GM23338 (cell line): Measurements from ENCODE around the gene SMYD3. TPM values are rescaled to one million over a fixed set of nuclear protein-coding genes. Genes with fewer than 3 reads are reported as not detected.

Experiments used
- ATAC-seq: fragments of 200-7000 bp; cut with Tn5 transposase; 3 replicates; pipeline ENCODE4 v1.9.1; 2020
- DNase-seq: peaks from one replicate; pipeline ENCODE4 v3.0.0-alpha.2; 2015; ENCODE audit warnings: low spot score
- H2AFZ ChIP-seq: fragments of 200-600 bp; sonication (generic); 2 replicates; pipeline ENCODE4 v1.8.0; 2016; ENCODE audit warnings: antibody characterized with exemption, mild to moderate bottlenecking, moderate library complexity
- H3F3A ChIP-seq: fragments of 200-600 bp; sonication (generic); replicated peaks from 2 replicates; pipeline ENCODE4 v1.8.0; 2017; ENCODE audit warnings: antibody characterized with exemption, mixed run types, low read depth
- H3K27ac ChIP-seq: fragments of 200-600 bp; sonication (generic); 2 replicates; pipeline ENCODE4 v1.6.1; 2016; ENCODE audit warnings: low read depth
- H3K27me3 ChIP-seq: fragments of 200-600 bp; sonication (generic); 2 replicates; pipeline ENCODE4 v1.8.0; 2016; ENCODE audit warnings: mild to moderate bottlenecking, mixed run types, moderate library complexity; ENCODE audit not compliant: insufficient read depth
- H3K36me3 ChIP-seq: fragments of 200-600 bp; sonication (generic); 2 replicates; pipeline ENCODE4 v1.8.0; 2016; ENCODE audit warnings: mild to moderate bottlenecking; ENCODE audit not compliant: insufficient read depth
- H3K4me1 ChIP-seq: fragments of 200-600 bp; sonication (generic); 2 replicates; pipeline ENCODE4 v1.8.0; 2016; ENCODE audit warnings: mild to moderate bottlenecking, moderate library complexity; ENCODE audit not compliant: insufficient read depth
- H3K4me2 ChIP-seq: fragments of 200-600 bp; sonication (generic); 2 replicates; pipeline ENCODE4 v1.7.1; 2017; ENCODE audit warnings: mixed run types
- H3K4me3 ChIP-seq: fragments of 200-600 bp; sonication (generic); 2 replicates; pipeline ENCODE4 v1.6.1; 2016; ENCODE audit warnings: mixed run types
- H3K79me2 ChIP-seq: fragments of 200-600 bp; sonication (generic); replicated peaks from 2 replicates; pipeline ENCODE4 v1.8.0; 2017; ENCODE audit warnings: mild to moderate bottlenecking; ENCODE audit not compliant: insufficient read depth
- H3K9me2 ChIP-seq: fragments of 200-600 bp; sonication (generic); 2 replicates; pipeline ENCODE4 v1.8.0; 2017; ENCODE audit not compliant: insufficient read depth
- H4K20me1 ChIP-seq: fragments of 200-600 bp; sonication (generic); replicated peaks from 2 replicates; pipeline ENCODE4 v1.8.0; 2017; ENCODE audit warnings: mild to moderate bottlenecking; ENCODE audit not compliant: insufficient read depth
- H3K27ac Mint-ChIP-seq: 2 replicates; pipeline ENCODE4 v1.8.0; 2020; ENCODE audit warnings: inconsistent platforms, mild to moderate bottlenecking, moderate library complexity, mixed read lengths
- H3K27me3 Mint-ChIP-seq: 3 replicates; pipeline ENCODE4 v1.8.0; 2022; ENCODE audit warnings: low read depth, mild to moderate bottlenecking, moderate library complexity, mixed read lengths, inconsistent platforms; ENCODE audit not compliant: insufficient read depth, poor library complexity
- H3K36me3 Mint-ChIP-seq: 3 replicates; pipeline ENCODE4 v1.8.0; 2021; ENCODE audit warnings: low read depth, mild to moderate bottlenecking, inconsistent platforms, moderate library complexity, mixed read lengths
- H3K4me1 Mint-ChIP-seq: 3 replicates; pipeline ENCODE4 v1.8.0; 2020; ENCODE audit warnings: mild to moderate bottlenecking, inconsistent platforms, mixed read lengths
- H3K4me3 Mint-ChIP-seq: 3 replicates; pipeline ENCODE4 v1.8.0; 2021; ENCODE audit warnings: moderate library complexity, mild to moderate bottlenecking, inconsistent platforms, mixed read lengths
- H3K9me3 Mint-ChIP-seq: 3 replicates; pipeline ENCODE4 v1.8.0; 2020; ENCODE audit warnings: moderate library complexity, mild to moderate bottlenecking, inconsistent platforms, mixed read lengths
- EZH2 ChIP-seq: fragments of 200-600 bp; sonication (generic); IDR thresholded peaks from one replicate; pipeline ENCODE4 v1.8.0; 2017; ENCODE audit warnings: antibody characterized with exemption, mild to moderate bottlenecking, low read depth; ENCODE audit not compliant: unreplicated experiment
- EZH2phosphoT487 ChIP-seq: fragments of 200-600 bp; sonication (generic); IDR thresholded peaks from one replicate; pipeline ENCODE4 v1.8.1; 2018; ENCODE audit warnings: antibody characterized with exemption; ENCODE audit not compliant: unreplicated experiment
- NANOG ChIP-seq: IDR thresholded peaks from 2 replicates; pipeline ENCODE4 v1.6.1; 2016; ENCODE audit warnings: antibody characterized with exemption, borderline replicate concordance
- POLR2AphosphoS5 ChIP-seq: IDR thresholded peaks from 2 replicates; pipeline ENCODE4 v1.6.1; 2016; ENCODE audit warnings: antibody characterized with exemption, low read depth
- STAT1 ChIP-seq: IDR thresholded peaks from one replicate; pipeline ENCODE4 v1.6.1; 2016; ENCODE audit warnings: antibody characterized with exemption; ENCODE audit not compliant: unreplicated experiment
- ZNF114 ChIP-seq: fragments of 250-450 bp; sonication (Bioruptor Pico); IDR thresholded peaks from 2 replicates; pipeline ENCODE4 v1.5.0; 2020; ENCODE audit warnings: mild to moderate bottlenecking, moderate library complexity
- ZNF331 ChIP-seq: fragments of 250-450 bp; sonication (Bioruptor Pico); IDR thresholded peaks from 2 replicates; pipeline ENCODE4 v1.5.0; 2020; ENCODE audit warnings: low read depth, mild to moderate bottlenecking, moderate library complexity
- polyA plus RNA-seq: library from polyadenylated mRNA; unstranded; fragments of >200 nt; fragmentation: Nextera tagmentation; extraction: Ambion mirVana; gene quantifications from 2 replicates; pipeline ENCODE4 v1.2.1, GENCODE V29; 2016
- total RNA-seq: library from RNA; depleted of rRNA; stranded (reverse); fragments of >200 nt; shearing (Covaris generic); gene quantifications from 2 replicates; pipeline ENCODE4 v1.2.3, GENCODE V29; 2014
- TF ChIP-seq, protein P1 (sequence below): IDR thresholded peaks from 2 replicates; pipeline ENCODE4 v1.6.1; 2016; ENCODE audit warnings: antibody characterized with exemption
- TF ChIP-seq, protein P2 (sequence below): IDR thresholded peaks from one replicate; pipeline ENCODE4 v1.6.1; 2018; ENCODE audit warnings: antibody characterized with exemption; ENCODE audit not compliant: unreplicated experiment
- TF ChIP-seq, protein P3 (sequence below): fragments of 250-450 bp; sonication (Bioruptor Pico); IDR thresholded peaks from 2 replicates; pipeline ENCODE4 v1.5.0; 2020; ENCODE audit warnings: mild to moderate bottlenecking, moderate library complexity

Gene SMYD3
- total and polyA plus RNA-seq, 2 experiments from 2014 or later: 31.8 to 34.4 TPM

DNA sequence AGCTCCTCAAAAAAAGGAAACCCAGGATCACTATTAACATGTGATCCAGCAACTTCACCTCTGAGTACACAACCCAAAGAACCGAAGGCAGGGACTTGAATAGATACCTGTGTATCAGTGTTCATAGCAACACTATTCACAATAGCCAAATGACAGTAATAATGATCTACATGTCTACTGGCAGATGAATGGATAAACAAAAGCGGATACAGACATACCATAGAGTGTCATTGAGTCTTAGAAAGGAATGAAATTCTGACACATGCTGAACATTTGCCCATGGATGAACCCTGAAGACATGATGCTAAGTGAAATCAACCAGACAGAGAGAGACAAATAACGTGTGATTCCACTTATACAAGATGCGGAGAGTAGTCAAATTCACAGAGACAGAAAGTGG, 788.1 kb downstream of the SMYD3 start:
- H3K9me2 ChIP-seq: peaks cover 13% of the 10 kb centered on the region; the same call in 1 of the 2 replicates
- no peaks in the 10 kb centered on the region for H3F3A ChIP-seq
- H3K4me3 Mint-ChIP-seq: no peak overlapping the region
- no peak overlapping the region for H3K4me2 ChIP-seq
- no peaks in the 10 kb centered on the region; the same call in 2 of the 3 replicates for H3K36me3 Mint-ChIP-seq
- H3K27ac Mint-ChIP-seq: no peak overlapping the region
- DNase-seq (no peak), ATAC-seq (no peak)
- no peaks in the 10 kb centered on the region for H3K4me1 ChIP-seq
- TF ChIP-seq POLR2AphosphoS5: no peak
- TF ChIP-seq ZNF114: no peak
- TF ChIP-seq NANOG: no peak
- TF ChIP-seq, protein P1, sequence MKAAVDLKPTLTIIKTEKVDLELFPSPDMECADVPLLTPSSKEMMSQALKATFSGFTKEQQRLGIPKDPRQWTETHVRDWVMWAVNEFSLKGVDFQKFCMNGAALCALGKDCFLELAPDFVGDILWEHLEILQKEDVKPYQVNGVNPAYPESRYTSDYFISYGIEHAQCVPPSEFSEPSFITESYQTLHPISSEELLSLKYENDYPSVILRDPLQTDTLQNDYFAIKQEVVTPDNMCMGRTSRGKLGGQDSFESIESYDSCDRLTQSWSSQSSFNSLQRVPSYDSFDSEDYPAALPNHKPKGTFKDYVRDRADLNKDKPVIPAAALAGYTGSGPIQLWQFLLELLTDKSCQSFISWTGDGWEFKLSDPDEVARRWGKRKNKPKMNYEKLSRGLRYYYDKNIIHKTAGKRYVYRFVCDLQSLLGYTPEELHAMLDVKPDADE: no peak
- no peak for TF ChIP-seq EZH2
- no peak for TF ChIP-seq ZNF331
- no peak for TF ChIP-seq STAT1
- no peak for TF ChIP-seq EZH2phosphoT487
- TF ChIP-seq, protein P2, sequence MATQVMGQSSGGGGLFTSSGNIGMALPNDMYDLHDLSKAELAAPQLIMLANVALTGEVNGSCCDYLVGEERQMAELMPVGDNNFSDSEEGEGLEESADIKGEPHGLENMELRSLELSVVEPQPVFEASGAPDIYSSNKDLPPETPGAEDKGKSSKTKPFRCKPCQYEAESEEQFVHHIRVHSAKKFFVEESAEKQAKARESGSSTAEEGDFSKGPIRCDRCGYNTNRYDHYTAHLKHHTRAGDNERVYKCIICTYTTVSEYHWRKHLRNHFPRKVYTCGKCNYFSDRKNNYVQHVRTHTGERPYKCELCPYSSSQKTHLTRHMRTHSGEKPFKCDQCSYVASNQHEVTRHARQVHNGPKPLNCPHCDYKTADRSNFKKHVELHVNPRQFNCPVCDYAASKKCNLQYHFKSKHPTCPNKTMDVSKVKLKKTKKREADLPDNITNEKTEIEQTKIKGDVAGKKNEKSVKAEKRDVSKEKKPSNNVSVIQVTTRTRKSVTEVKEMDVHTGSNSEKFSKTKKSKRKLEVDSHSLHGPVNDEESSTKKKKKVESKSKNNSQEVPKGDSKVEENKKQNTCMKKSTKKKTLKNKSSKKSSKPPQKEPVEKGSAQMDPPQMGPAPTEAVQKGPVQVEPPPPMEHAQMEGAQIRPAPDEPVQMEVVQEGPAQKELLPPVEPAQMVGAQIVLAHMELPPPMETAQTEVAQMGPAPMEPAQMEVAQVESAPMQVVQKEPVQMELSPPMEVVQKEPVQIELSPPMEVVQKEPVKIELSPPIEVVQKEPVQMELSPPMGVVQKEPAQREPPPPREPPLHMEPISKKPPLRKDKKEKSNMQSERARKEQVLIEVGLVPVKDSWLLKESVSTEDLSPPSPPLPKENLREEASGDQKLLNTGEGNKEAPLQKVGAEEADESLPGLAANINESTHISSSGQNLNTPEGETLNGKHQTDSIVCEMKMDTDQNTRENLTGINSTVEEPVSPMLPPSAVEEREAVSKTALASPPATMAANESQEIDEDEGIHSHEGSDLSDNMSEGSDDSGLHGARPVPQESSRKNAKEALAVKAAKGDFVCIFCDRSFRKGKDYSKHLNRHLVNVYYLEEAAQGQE: no peak
- TF ChIP-seq, protein P3, sequence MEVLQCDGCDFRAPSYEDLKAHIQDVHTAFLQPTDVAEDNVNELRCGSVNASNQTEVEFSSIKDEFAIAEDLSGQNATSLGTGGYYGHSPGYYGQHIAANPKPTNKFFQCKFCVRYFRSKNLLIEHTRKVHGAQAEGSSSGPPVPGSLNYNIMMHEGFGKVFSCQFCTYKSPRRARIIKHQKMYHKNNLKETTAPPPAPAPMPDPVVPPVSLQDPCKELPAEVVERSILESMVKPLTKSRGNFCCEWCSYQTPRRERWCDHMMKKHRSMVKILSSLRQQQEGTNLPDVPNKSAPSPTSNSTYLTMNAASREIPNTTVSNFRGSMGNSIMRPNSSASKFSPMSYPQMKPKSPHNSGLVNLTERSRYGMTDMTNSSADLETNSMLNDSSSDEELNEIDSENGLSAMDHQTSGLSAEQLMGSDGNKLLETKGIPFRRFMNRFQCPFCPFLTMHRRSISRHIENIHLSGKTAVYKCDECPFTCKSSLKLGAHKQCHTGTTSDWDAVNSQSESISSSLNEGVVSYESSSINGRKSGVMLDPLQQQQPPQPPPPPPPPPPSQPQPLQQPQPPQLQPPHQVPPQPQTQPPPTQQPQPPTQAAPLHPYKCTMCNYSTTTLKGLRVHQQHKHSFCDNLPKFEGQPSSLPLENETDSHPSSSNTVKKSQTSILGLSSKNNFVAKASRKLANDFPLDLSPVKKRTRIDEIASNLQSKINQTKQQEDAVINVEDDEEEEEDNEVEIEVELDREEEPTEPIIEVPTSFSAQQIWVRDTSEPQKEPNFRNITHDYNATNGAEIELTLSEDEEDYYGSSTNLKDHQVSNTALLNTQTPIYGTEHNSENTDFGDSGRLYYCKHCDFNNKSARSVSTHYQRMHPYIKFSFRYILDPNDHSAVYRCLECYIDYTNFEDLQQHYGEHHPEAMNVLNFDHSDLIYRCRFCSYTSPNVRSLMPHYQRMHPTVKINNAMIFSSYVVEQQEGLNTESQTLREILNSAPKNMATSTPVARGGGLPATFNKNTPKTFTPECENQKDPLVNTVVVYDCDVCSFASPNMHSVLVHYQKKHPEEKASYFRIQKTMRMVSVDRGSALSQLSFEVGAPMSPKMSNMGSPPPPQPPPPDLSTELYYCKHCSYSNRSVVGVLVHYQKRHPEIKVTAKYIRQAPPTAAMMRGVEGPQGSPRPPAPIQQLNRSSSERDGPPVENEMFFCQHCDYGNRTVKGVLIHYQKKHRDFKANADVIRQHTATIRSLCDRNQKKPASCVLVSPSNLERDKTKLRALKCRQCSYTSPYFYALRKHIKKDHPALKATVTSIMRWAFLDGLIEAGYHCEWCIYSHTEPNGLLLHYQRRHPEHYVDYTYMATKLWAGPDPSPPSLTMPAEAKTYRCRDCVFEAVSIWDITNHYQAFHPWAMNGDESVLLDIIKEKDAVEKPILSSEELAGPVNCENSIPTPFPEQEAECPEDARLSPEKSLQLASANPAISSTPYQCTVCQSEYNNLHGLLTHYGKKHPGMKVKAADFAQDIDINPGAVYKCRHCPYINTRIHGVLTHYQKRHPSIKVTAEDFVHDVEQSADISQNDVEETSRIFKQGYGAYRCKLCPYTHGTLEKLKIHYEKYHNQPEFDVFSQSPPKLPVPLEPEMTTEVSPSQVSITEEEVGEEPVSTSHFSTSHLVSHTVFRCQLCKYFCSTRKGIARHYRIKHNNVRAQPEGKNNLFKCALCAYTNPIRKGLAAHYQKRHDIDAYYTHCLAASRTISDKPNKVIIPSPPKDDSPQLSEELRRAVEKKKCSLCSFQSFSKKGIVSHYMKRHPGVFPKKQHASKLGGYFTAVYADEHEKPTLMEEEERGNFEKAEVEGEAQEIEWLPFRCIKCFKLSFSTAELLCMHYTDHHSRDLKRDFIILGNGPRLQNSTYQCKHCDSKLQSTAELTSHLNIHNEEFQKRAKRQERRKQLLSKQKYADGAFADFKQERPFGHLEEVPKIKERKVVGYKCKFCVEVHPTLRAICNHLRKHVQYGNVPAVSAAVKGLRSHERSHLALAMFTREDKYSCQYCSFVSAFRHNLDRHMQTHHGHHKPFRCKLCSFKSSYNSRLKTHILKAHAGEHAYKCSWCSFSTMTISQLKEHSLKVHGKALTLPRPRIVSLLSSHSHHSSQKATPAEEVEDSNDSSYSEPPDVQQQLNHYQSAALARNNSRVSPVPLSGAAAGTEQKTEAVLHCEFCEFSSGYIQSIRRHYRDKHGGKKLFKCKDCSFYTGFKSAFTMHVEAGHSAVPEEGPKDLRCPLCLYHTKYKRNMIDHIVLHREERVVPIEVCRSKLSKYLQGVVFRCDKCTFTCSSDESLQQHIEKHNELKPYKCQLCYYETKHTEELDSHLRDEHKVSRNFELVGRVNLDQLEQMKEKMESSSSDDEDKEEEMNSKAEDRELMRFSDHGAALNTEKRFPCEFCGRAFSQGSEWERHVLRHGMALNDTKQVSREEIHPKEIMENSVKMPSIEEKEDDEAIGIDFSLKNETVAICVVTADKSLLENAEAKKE (CRISPR knock-in tag): no peak
- no peaks in the 10 kb centered on the region for H3K9me3 Mint-ChIP-seq
- no peaks in the 10 kb centered on the region for H3K27me3 ChIP-seq
- no peak overlapping the region for H3K27ac ChIP-seq
- no peaks in the 10 kb centered on the region for H3K79me2 ChIP-seq
- no peaks in the 10 kb centered on the region for H3K36me3 ChIP-seq
- peaks cover 6% of the 10 kb centered on the region; the same call in 2 of the 3 replicates for H3K4me1 Mint-ChIP-seq
- no peak overlapping the region for H2AFZ ChIP-seq
- no peaks in the 10 kb centered on the region for H4K20me1 ChIP-seq
- peaks cover 8% of the 10 kb centered on the region for H3K27me3 Mint-ChIP-seq
- H3K4me3 ChIP-seq: no peak overlapping the region
